Stomach (tissue), 4 donors: Measurements from ENCODE around the gene PITX2.

Source experiments
- CTCF ChIP-seq, 7 experiments: fragments of 450-650 bp in 4 of 7; fragments of 200-600 bp in 3 of 7; sonication (generic) in 3 of 7; IDR thresholded peaks; one replicate each; pipeline ENCODE4 v1.5.1; 2016 to 2019; ENCODE audit warnings: antibody characterized with exemption in 7 of 7, control low read depth in 2 of 7, mild to moderate bottlenecking in 1 of 7
- POLR2A ChIP-seq, 4 donors: fragments of 450-650 bp; IDR thresholded peaks; one replicate each; pipeline ENCODE4 v1.6.1; 2016; ENCODE audit warnings: antibody characterized with exemption in 4 of 4, control low read depth in 2 of 4, mild to moderate bottlenecking in 1 of 4, moderate library complexity in 1 of 4
- POLR2AphosphoS5 ChIP-seq, 3 donors: sonication (generic); formaldehyde crosslinking; IDR thresholded peaks; one replicate each; pipeline ENCODE4 v1.6.1; 2016; ENCODE audit warnings: antibody characterized with exemption in 3 of 3

GRCh38 chr4:110624398-110624780 is 1.5 kb upstream of the PITX2 start:
- TF ChIP-seq POLR2A (IDR thresholded peaks at IDR 0.05) (no peak), CTCF (IDR thresholded peaks at IDR 0.05) (no peak), POLR2AphosphoS5 (IDR thresholded peaks at IDR 0.05) (no peak)
